ENCODE measurements around the gene RGS10.

Gene RGS10

DNA sequence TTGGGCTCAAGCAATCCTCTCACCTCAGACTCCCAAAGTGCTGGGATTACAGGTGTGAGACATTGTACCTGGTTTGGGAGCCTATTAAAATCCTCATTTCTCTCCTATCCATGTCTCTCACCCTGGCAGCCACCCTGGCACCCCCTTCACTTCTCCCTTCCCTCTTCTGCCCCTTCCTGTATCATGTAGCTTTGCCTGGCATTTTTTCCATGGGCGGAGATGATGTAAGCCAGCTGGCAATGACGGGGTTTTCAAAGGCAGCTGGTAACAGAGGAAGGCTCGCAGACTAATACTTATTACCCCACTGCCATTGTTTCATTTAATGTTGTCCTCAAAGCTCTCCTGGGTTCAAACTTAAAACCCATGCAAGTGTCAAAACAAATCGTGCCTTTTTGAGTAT, 61.9 kb downstream of the RGS10 start:
- H3K36me3 ChIP-seq (ENCODE audit: control insufficient read depth, insufficient read depth, low read length), result no peaks in the 10 kb centered on the region
- H3K4me1 ChIP-seq (ENCODE audit: control insufficient read depth, insufficient read depth, low read length, poor library complexity, severe bottlenecking), result no peaks in the 10 kb centered on the region
- no peak overlapping the region for H3K4me3 ChIP-seq (ENCODE audit: extremely low read depth, insufficient read depth, low read length, poor library complexity, severe bottlenecking)
- H3K9me3 ChIP-seq (ENCODE audit: control insufficient read depth, low read length), result no peaks in the 10 kb centered on the region
- no peak overlapping the region for H3K27ac ChIP-seq (ENCODE audit: low read depth, low read length, severe bottlenecking)
- 78 to 84% methylated on average over 2 to 3 of the region's 4 CpGs for WGBS, 2 experiments (ENCODE audit: insufficient coverage in 2 of 2)

DNA sequence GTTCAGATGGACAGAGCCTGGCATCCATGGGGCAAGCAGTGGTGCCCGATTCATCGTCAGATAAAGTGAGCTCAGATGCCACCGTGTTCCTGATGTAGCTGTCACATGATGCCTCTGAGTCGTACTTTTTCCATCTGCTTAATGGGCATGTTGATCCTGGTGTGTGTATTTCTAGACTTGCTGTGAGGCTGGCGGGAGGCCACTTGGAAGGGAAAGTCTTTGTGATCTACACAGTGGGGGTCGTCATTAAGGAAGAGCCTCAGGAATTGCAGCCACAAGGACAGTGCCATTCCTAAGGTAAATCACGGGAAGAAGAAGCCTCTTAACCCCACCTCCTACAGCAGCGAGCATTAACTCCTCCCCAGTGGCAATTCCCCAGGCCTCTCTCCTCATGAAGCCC, 63.0 kb downstream of the RGS10 start:
- no peaks in the 10 kb centered on the region for H3K4me1 ChIP-seq (ENCODE audit: control insufficient read depth, insufficient read depth, low read length, poor library complexity, severe bottlenecking)
- H3K36me3 ChIP-seq (ENCODE audit: control insufficient read depth, insufficient read depth, low read length), result no peaks in the 10 kb centered on the region
- 7 to 14% methylated on average over 6 to 8 of the region's 8 CpGs for WGBS, 2 experiments (ENCODE audit: insufficient coverage in 2 of 2)
- H3K4me3 ChIP-seq (ENCODE audit: extremely low read depth, insufficient read depth, low read length, poor library complexity, severe bottlenecking), result no peak overlapping the region
- no peak overlapping the region for H3K27ac ChIP-seq (ENCODE audit: low read depth, low read length, severe bottlenecking)
- H3K9me3 ChIP-seq (ENCODE audit: control insufficient read depth, low read length), result no peaks in the 10 kb centered on the region

DNA sequence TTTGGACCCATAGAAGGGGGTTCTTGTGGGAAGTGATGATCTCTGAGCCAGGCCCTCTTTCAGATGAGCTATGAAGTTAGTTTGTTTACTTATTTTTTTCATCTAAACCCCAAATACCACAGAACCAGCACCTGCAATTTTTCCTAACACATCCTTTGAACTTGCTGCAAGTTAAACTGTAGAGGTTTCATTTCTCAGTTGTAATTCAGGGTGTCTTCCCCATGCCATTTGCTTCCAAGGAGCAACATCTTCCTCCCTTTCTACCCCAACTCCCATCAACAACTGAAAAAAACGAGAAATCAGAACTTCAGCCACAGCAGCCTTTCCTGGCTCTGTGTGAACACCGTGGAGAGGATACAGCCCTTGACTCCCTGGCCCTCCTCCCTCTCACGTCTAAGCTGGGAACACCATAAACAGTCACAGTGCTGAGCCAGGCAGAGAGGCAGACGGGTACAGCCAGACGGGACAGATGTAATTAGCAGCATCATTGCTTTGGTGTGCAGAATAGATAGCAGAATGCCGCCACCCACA, 63.6 kb downstream of the RGS10 start:
- H3K36me3 ChIP-seq (ENCODE audit: control insufficient read depth, insufficient read depth, low read length), result no peaks in the 10 kb centered on the region
- no peaks in the 10 kb centered on the region for H3K4me1 ChIP-seq (ENCODE audit: control insufficient read depth, insufficient read depth, low read length, poor library complexity, severe bottlenecking)
- H3K4me3 ChIP-seq (ENCODE audit: extremely low read depth, insufficient read depth, low read length, poor library complexity, severe bottlenecking), result no peak overlapping the region
- 18 to 40% methylated on average over 4 to 6 of the region's 6 CpGs for WGBS, 2 experiments (ENCODE audit: insufficient coverage in 2 of 2)
- peaks cover 2% of the 10 kb centered on the region for H3K9me3 ChIP-seq (ENCODE audit: control insufficient read depth, low read length)
- no peak overlapping the region for H3K27ac ChIP-seq (ENCODE audit: low read depth, low read length, severe bottlenecking)

DNA sequence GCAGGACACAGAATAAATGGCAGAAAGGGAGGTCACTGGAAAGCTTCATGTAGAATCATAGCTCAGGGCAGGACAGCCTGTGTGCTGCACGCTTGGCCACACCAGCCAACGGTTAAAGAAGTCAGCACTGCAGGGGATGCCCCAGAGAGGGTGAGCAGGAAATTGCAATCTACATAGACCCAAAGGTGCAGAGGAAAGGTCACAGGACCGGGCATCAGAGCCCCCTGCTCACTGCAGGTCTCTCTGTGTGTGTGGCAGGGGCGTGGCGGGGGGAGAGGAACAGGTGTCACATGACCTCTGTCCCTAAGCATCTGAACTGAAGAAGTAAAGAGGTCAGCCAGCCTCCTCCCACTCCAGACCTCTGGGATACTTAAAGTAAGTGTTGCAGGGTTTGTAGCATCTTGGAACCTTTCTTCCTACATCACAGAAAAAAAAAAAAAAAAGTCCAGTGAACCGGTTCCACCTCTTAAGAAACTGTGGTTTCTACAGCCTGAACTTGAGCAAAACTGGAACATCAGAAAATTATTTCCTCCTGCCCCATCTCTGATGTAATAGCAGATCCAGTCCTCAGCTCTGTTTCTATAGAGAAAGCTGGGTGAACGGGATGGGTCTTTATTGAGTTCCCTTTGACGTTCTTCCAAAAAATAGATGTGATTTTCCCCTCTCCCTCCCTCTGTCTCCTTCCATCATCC, 64.3 kb downstream of the RGS10 start:
- Histone ChIP-seq H3K9me3 (ENCODE audit: control insufficient read depth, low read length) (peaks cover 4% of the 10 kb centered on the region), H3K4me1 (ENCODE audit: control insufficient read depth, insufficient read depth, low read length, poor library complexity, severe bottlenecking) (no peaks in the 10 kb centered on the region), H3K4me3 (ENCODE audit: extremely low read depth, insufficient read depth, low read length, poor library complexity, severe bottlenecking) (no peak overlapping the region), H3K27ac (ENCODE audit: low read depth, low read length, severe bottlenecking) (no peak overlapping the region), H3K36me3 (ENCODE audit: control insufficient read depth, insufficient read depth, low read length) (no peaks in the 10 kb centered on the region)
- 35 to 37% methylated on average over 2 to 3 of the region's 8 CpGs for WGBS, 2 experiments (ENCODE audit: insufficient coverage in 2 of 2)

DNA sequence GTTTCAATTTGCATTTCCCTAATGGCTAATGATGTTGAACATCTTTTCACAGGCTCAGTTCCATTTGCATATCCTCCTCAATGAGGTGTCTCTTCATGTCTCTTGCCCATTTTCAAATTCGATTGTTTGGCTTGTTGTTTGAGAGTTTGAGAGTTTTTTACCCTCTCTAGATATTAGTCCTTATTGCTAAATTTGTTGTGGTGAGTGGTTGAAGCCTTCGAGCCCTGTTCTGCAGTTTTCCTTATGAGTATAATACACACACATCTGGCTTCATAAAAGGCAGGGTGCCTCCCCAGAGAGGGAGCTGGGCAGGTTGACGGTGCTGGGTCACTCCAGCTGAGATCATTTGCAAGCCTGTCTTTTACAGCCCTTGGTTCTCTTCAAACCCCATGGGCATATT, 65.1 kb downstream of the RGS10 start:
- H3K36me3 ChIP-seq (ENCODE audit: control insufficient read depth, insufficient read depth, low read length), result no peaks in the 10 kb centered on the region
- 0 to 20% methylated on average over 1 of the region's 3 CpGs for WGBS, 2 experiments (ENCODE audit: insufficient coverage in 2 of 2)
- no peak overlapping the region for H3K27ac ChIP-seq (ENCODE audit: low read depth, low read length, severe bottlenecking)
- peaks cover 4% of the 10 kb centered on the region for H3K9me3 ChIP-seq (ENCODE audit: control insufficient read depth, low read length)
- no peaks in the 10 kb centered on the region for H3K4me1 ChIP-seq (ENCODE audit: control insufficient read depth, insufficient read depth, low read length, poor library complexity, severe bottlenecking)
- no peak overlapping the region for H3K4me3 ChIP-seq (ENCODE audit: extremely low read depth, insufficient read depth, low read length, poor library complexity, severe bottlenecking)

DNA sequence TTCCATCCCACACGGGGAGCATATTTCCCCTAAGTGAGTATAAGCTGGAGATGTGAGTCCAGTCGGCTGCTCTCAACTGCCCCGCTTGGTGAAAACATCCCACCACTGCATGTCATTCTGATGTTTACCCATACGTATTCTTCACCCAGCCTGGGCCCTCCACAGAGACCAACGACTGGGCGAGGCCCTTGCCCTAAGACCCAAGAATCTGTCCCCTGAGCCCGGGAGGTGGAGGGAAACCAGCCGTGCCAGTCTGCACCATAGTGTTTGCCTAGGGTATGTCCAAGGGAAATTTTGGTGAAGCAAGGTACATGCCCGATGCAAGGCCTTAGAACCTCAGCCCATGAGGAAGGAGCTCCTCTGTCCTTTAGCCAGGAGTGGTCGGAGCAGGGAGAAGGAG, 67.9 kb downstream of the RGS10 start:
- 88 to 97% methylated on average over 8 to 10 of the region's 10 CpGs for WGBS, 2 experiments (ENCODE audit: insufficient coverage in 2 of 2)
- no peaks in the 10 kb centered on the region for H3K36me3 ChIP-seq (ENCODE audit: control insufficient read depth, insufficient read depth, low read length)
- H3K9me3 ChIP-seq (ENCODE audit: control insufficient read depth, low read length), result peaks cover 4% of the 10 kb centered on the region
- no peak overlapping the region for H3K4me3 ChIP-seq (ENCODE audit: extremely low read depth, insufficient read depth, low read length, poor library complexity, severe bottlenecking)
- no peak overlapping the region for H3K27ac ChIP-seq (ENCODE audit: low read depth, low read length, severe bottlenecking)
- H3K4me1 ChIP-seq (ENCODE audit: control insufficient read depth, insufficient read depth, low read length, poor library complexity, severe bottlenecking), result no peaks in the 10 kb centered on the region

DNA sequence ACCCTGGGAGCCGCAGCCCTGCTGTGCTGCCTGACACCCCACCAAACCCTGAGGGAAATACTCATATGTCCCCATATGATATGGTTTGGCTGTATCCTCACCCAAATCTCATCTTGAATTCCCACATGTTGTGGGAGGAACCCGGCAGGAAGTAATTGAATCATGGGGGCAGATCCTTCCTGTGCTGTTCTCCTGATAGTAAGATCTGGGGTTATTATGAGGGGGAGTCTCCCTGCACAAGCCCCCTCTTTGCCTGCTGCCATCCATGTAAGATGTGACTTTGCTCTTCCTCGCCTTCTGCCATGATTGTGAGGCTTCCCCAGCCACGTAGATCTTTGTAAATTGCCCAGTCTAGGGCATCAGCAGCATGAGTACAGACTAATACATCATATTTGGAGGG, 68.7 kb downstream of the RGS10 start:
- 79 to 88% methylated on average over 1 to 3 of the region's 4 CpGs for WGBS, 2 experiments (ENCODE audit: insufficient coverage in 2 of 2)
- H3K4me1 ChIP-seq (ENCODE audit: control insufficient read depth, insufficient read depth, low read length, poor library complexity, severe bottlenecking), result no peaks in the 10 kb centered on the region
- no peak overlapping the region for H3K4me3 ChIP-seq (ENCODE audit: extremely low read depth, insufficient read depth, low read length, poor library complexity, severe bottlenecking)
- H3K9me3 ChIP-seq (ENCODE audit: control insufficient read depth, low read length), result peaks cover 4% of the 10 kb centered on the region
- H3K36me3 ChIP-seq (ENCODE audit: control insufficient read depth, insufficient read depth, low read length), result no peaks in the 10 kb centered on the region
- H3K27ac ChIP-seq (ENCODE audit: low read depth, low read length, severe bottlenecking), result no peak overlapping the region

DNA sequence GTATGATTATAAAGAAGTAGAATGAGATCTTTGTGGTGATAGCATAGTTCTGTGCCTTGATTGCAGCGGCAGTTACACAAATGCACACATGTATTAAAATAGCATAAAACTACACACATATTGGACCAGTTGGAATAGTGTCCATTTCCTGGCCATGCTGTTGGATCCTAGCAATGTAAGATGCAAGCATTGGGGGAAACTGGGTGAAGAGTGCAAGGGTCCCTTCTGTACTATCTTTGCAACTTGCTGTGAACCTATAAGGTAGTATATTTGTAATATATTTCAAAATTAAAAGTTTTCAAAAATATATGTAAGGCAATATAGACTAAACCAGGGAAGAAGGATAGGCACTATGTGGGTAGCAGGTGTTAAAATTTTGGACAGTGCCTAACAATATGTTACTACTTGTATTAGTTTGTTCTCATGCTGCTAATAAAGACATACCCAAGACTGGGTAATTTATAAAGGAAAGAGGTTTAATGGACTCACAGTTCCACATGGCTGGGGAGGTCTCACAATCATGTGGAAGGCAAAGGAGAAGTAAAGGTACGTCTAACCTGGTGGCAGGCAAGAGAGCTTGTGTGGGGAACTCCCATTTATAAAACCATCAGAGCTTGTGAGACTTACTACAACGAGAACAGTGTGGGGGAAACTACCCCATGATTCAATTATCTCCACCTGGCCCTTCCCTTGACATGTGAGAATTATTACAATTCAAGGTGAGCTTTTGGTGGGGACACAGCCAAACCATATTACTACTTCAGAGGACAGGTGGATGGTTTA, 71.4 kb downstream of the RGS10 start:
- H3K9me3 ChIP-seq (ENCODE audit: control insufficient read depth, low read length), result peaks cover 4% of the 10 kb centered on the region
- no peaks in the 10 kb centered on the region for H3K36me3 ChIP-seq (ENCODE audit: control insufficient read depth, insufficient read depth, low read length)
- 80% methylated on average over 1 of the region's 3 CpGs; no CpG with 5 or more reads in 1 of the 2 experiments for WGBS, 2 experiments (ENCODE audit: insufficient coverage in 2 of 2)
- H3K27ac ChIP-seq (ENCODE audit: low read depth, low read length, severe bottlenecking), result no peak overlapping the region
- no peak overlapping the region for H3K4me3 ChIP-seq (ENCODE audit: extremely low read depth, insufficient read depth, low read length, poor library complexity, severe bottlenecking)
- H3K4me1 ChIP-seq (ENCODE audit: control insufficient read depth, insufficient read depth, low read length, poor library complexity, severe bottlenecking), result no peaks in the 10 kb centered on the region

DNA sequence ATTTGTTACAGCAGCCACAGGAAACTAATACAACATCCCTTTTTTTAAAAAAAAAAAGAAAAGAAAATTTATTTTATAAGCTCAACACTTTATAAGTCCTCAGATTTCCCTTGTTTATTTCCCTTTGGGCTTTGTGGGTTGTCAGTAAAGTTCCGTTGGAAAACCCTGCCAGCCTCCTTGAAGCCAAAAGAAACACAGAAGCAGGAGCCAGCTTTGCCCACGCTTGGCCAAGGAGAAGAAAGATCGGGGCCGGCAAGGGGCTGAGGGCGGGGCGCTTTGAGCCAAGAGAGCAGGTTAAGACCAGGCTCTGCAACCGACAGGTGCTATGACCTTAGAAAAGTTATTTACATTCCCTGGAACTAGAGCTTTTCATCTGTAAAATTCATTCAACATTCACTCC, 72.7 kb downstream of the RGS10 start:
- Histone ChIP-seq H3K9me3 (ENCODE audit: control insufficient read depth, low read length) (peaks cover 4% of the 10 kb centered on the region), H3K36me3 (ENCODE audit: control insufficient read depth, insufficient read depth, low read length) (no peaks in the 10 kb centered on the region), H3K4me1 (ENCODE audit: control insufficient read depth, insufficient read depth, low read length, poor library complexity, severe bottlenecking) (no peaks in the 10 kb centered on the region), H3K4me3 (ENCODE audit: extremely low read depth, insufficient read depth, low read length, poor library complexity, severe bottlenecking) (no peak overlapping the region), H3K27ac (ENCODE audit: low read depth, low read length, severe bottlenecking) (no peak overlapping the region)
- WGBS, 2 experiments (ENCODE audit: insufficient coverage in 2 of 2), result 79 to 81% methylated on average over 6 to 7 of the region's 7 CpGs

DNA sequence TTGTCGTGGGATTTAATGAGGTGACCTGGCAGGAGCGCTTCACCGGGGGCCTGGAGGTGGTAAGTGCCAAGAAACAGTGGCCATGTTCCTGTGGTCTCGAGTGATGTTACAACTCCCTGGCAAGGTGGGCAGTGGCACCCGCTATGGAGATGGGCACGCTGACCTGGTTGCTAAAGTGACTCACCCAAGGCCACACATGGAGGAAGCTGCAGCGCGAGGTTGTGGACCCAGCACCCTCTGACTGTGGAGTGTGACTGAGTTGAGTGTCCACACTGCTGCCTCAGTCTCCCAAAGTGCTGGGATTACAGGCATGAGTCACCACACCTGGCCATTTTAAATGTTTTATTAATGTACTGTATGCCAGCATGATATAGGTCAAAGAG, 73.2 kb downstream of the RGS10 start:
- Histone ChIP-seq H3K4me1 (ENCODE audit: control insufficient read depth, insufficient read depth, low read length, poor library complexity, severe bottlenecking) (no peaks in the 10 kb centered on the region), H3K4me3 (ENCODE audit: extremely low read depth, insufficient read depth, low read length, poor library complexity, severe bottlenecking) (no peak overlapping the region), H3K36me3 (ENCODE audit: control insufficient read depth, insufficient read depth, low read length) (no peaks in the 10 kb centered on the region), H3K9me3 (ENCODE audit: control insufficient read depth, low read length) (peaks cover 4% of the 10 kb centered on the region), H3K27ac (ENCODE audit: low read depth, low read length, severe bottlenecking) (no peak overlapping the region)
- WGBS, 2 experiments (ENCODE audit: insufficient coverage in 2 of 2), result 91 to 98% methylated on average over 8 of the region's 8 CpGs

Data from mesodermal cell (in vitro differentiated cells).